HT-29 (cell line): ENCODE results near the gene RNASET2. TPM values are rescaled to one million over a fixed set of nuclear protein-coding genes. Genes with fewer than 3 reads are reported as not detected.
A peak's percentile ranks its signal among the peaks of the same experiment; 100 is the strongest.
"Not testable (repeated sequence)": the region's sequence is repeated elsewhere in the genome, so short reads cannot be mapped to it uniquely, and the experiment has no call there.

Source experiments
- DNase-seq: peaks from one replicate; pipeline ENCODE4 v3.0.0-alpha.2; 2015; ENCODE audit warnings: low spot score
- small RNA-seq: library from RNA; depleted of rRNA; stranded (forward); fragments of <200 nt; gene quantifications from one replicate; pipeline ENCODE3, GENCODE V24; 2014
- total RNA-seq: library from RNA; depleted of rRNA; stranded (reverse); fragments of >200 nt; shearing (Covaris generic); gene quantifications from 2 replicates; pipeline ENCODE4 v1.2.3, GENCODE V29; 2014; rRNA removed

The RNASET2 gene
- total RNA-seq, 1 experiment from 2014 or later = 281 TPM

- no peak for DNase-seq
These were observed 52.9 kb downstream of the RNASET2 start for GRCh38 chr6:166903500-166903899.

GRCh38 chr6:166903027-166903426 is 53.3 kb downstream of the RNASET2 start:
- DNase-seq = no peak

GRCh38 chr6:166902211-166902755 is 54.1 kb downstream of the RNASET2 start:
- DNase-seq = no peak

- no peak for DNase-seq
These were observed 54.7 kb downstream of the RNASET2 start for GRCh38 chr6:166901626-166902025.

GRCh38 chr6:166900956-166901607 is 55.3 kb downstream of the RNASET2 start:
- no peak for DNase-seq

GRCh38 chr6:166900130-166900708 is 56.1 kb downstream of the RNASET2 start:
- DNase-seq = no peak

- DNase-seq = no peak
These were observed 57.4 kb downstream of the RNASET2 start for GRCh38 chr6:166898910-166899309.

- DNase-seq = peak; percentile 36
These were observed 61.7 kb downstream of the RNASET2 start for GRCh38 chr6:166894614-166895013.

GRCh38 chr6:166892472-166892871 is 63.9 kb downstream of the RNASET2 start:
- not testable (repeated sequence) for DNase-seq

- not testable (repeated sequence) for DNase-seq
These were observed 69.6 kb downstream of the RNASET2 start for GRCh38 chr6:166886773-166887172.

GRCh38 chr6:166884958-166885357 is 71.4 kb downstream of the RNASET2 start:
- not testable (repeated sequence) for DNase-seq

GRCh38 chr6:166879594-166879993 is 76.8 kb downstream of the RNASET2 start:
- no peak for DNase-seq

Small RNA genes within 50 kb of the gene (small RNA-seq; reads per million reads assigned to genes)
- gene MIR3939 = not detected

Other genes with a start within 250 kb of the RNASET2 start
- 26.5 and 28.4 TPM in 2 replicates for gene CEP43, start 42.8 kb upstream of the RNASET2 start, total RNA-seq
- gene CCR6, start 166.5 kb upstream of the RNASET2 start, total RNA-seq = 0.05 TPM in 1 of 2 replicates, not detected in the other
- not detected in 2 replicates for gene GPR31, start 201.4 kb upstream of the RNASET2 start, total RNA-seq